HCT116 (cell line): ENCODE measurements around the gene BCL7A.

Experiments used
- CTCF ChIP-seq, 3 experiments: fragments of 200-600 bp in 1 of 3; sonication (generic) in 1 of 3; IDR thresholded peaks in 2 of 3; conservative IDR thresholded peaks in 1 of 3; 2 replicates each; pipeline ENCODE4 v1.5.1; 2012 to 2017; ENCODE audit warnings: low read depth in 2 of 3, low read length in 2 of 3, antibody characterized with exemption in 1 of 3, borderline replicate concordance in 1 of 3, control low read depth in 1 of 3, mild to moderate bottlenecking in 1 of 3, mixed read lengths in 1 of 3, mixed run types in 1 of 3, moderate library complexity in 1 of 3; ENCODE audit not compliant: insufficient read depth in 1 of 3
- POLR2A ChIP-seq: IDR thresholded peaks from 2 replicates; pipeline ENCODE4 v1.7.0; 2011; ENCODE audit warnings: borderline replicate concordance; ENCODE audit not compliant: insufficient read depth, insufficient read length; ENCODE audit errors: extremely low read depth
- POLR2AphosphoS5 ChIP-seq: IDR thresholded peaks from 2 replicates; pipeline ENCODE4 v1.6.1; 2011; ENCODE audit warnings: mild to moderate bottlenecking, low read depth, low read length, moderate library complexity
- REST ChIP-seq: IDR thresholded peaks from 2 replicates; pipeline ENCODE4 v1.6.1; 2012; ENCODE audit warnings: low read depth
- YY1 ChIP-seq: IDR thresholded peaks from 2 replicates; pipeline ENCODE4 v1.6.1; 2011; ENCODE audit warnings: low read length, low read depth, moderate library complexity, mild to moderate bottlenecking; ENCODE audit not compliant: insufficient replicate concordance; ENCODE audit errors: extremely low read depth
- ZBTB33 ChIP-seq: IDR thresholded peaks from 2 replicates; pipeline ENCODE4 v1.6.1; 2011; ENCODE audit warnings: mild to moderate bottlenecking, low read length, moderate library complexity; ENCODE audit not compliant: insufficient replicate concordance; ENCODE audit errors: extremely low read depth
- TF ChIP-seq, protein P1 (sequence below): IDR thresholded peaks from 2 replicates; pipeline ENCODE4 v1.6.1; 2012

- TF ChIP-seq CTCF (IDR thresholded peaks at IDR 0.05 in 2 of 3, conservative IDR thresholded peaks at IDR 0.05 in 1 of 3; ENCODE audit: borderline replicate concordance in 1 of 3, insufficient read depth in 1 of 3, low read depth in 2 of 3, low read length in 2 of 3), result no peak
- TF ChIP-seq ZBTB33, result no peak
- no peak for TF ChIP-seq REST
- no peak for TF ChIP-seq POLR2A
- TF ChIP-seq POLR2AphosphoS5, result no peak
- TF ChIP-seq, protein P1, sequence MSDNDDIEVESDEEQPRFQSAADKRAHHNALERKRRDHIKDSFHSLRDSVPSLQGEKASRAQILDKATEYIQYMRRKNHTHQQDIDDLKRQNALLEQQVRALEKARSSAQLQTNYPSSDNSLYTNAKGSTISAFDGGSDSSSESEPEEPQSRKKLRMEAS, result no peak
- no peak for TF ChIP-seq YY1
These were observed 45.9 kb downstream of the BCL7A start for GRCh38 chr12:122067548-122067947.
